HG02973 (cell line): ENCODE measurements around the gene ADGRB3.
A peak's percentile ranks its signal among the peaks of the same experiment; 100 is the strongest.
"Not testable (repeated sequence)": the region's sequence is repeated elsewhere in the genome, so short reads cannot be mapped to it uniquely, and the experiment has no call there.

Experiments
- ATAC-seq: cut with Tn5 transposase; IDR thresholded peaks from one replicate; pipeline ENCODE4 v1.9.1; 2021; ENCODE audit warnings: moderate library complexity; ENCODE audit not compliant: unreplicated experiment

The ADGRB3 gene

GRCh38 chr6:68735866-68736265 lies 100.8 kb downstream of the ADGRB3 start:
- ATAC-seq, result no peak

- ATAC-seq, result no peak
These were observed 102.0 kb downstream of the ADGRB3 start for GRCh38 chr6:68737061-68737460.

GRCh38 chr6:68738039-68738438 lies 103.0 kb downstream of the ADGRB3 start:
- no peak for ATAC-seq

- ATAC-seq, result peak; percentile 51
These were observed 105.9 kb downstream of the ADGRB3 start for GRCh38 chr6:68740828-68741500.

DNA sequence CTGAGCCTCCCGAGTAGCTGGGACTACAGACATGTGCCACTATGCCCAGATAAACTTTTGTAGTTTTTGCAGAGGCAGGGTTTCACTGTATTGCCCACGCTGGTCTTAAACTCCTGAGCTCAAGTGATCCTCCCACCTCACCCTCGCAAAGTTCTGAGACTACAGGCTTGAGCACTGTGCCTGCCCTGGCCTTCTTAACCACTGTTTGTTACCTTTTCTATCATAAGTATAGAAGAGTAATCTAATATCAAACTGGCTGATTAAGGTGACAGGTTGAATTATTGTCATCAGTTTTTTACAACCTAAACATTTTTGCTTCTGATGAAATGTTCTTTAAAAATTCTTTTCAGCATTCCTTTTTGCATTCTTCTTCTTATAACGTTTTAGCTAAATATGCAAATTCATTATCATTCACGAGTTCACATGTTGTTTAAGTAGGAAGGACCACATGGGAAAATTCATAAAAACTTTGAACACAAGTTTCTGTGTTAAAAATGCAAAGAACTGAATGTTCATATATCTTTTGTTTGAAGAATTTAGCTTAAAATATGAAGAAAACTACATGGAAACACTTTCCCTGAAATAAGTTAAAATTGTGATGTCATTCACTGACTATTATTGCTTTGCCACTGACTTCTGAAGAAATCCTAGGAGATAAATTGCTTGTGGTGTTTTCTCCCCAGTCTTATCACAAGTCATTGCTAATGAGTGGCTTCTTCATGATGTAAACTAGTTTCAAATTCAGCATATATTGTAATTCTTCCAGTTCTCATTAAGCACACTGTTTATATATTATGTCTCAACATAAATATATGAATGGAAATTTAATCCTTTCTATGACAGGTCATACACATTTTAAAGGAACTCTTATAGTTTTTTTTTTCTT lies 106.7 kb downstream of the ADGRB3 start:
- no peak for ATAC-seq

- ATAC-seq, result no peak
These were observed 108.0 kb downstream of the ADGRB3 start for GRCh38 chr6:68743099-68743498.

DNA sequence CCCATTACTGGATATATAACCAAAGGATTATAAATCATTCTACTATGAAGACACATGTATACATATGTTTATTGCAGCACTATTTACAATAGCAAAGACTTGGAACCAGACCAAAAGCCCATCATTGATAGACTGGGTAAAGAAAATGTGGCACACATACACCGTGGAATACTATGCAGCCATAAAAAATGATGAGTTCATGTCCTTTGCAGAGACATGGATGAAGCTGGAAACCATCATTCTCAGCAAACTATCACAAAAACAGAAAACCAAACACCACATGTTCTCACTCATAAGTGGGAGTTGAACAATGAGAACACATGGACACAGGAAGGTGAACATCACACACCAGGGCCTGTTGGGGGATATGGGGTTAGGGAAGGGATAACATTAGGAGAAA lies 109.3 kb downstream of the ADGRB3 start:
- ATAC-seq, result not testable (repeated sequence)

DNA sequence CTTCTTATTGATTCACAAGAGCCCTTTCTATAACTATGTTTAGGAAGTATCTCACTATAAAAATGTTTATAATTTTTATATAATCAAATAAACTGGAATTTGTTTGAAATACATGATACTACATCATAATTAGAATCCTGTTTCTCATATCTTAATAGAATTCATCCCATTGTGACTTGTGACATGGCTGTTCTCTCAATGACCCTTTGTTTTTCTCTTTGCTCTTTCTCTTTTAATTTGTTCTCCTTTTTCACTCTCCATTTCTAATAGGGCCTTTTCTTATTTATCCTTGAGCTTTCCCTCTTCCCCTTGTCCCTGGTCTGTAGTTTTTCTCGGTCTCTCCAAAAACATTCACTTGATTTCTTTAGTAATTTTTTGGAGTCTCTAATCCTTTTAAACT lies 111.3 kb downstream of the ADGRB3 start:
- ATAC-seq, result no peak

DNA sequence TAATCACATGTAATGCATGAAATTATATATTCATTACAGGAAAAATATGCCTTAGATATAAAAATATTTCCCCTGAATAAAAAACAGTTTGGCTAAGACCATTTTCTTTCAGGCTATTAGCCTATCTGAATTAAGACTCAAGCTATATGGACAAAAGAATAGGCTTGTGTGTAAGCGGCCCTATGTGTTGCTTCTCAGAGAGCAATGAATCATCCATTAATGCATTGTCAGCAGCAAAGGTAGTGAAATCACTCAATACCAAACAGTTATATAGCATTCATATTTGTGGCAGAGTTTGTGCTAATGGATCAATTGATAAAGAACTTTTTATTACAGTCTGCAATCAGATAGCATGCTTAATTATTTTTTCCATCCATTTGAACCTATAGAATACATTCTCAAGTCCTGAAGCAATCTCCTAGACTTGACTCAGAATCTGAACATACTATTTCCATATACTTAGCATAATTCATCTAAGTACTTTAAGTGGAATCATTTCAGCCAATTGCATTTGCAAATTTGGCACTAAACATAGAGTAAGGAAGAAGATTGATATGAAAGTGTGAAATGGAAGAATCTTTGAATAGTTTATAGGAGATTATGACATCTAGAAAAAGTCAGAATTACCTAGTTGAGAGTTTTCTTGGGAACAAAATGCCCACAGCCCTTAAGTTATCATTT lies 112.2 kb downstream of the ADGRB3 start:
- ATAC-seq, result no peak

GRCh38 chr6:68747832-68748231 lies 112.8 kb downstream of the ADGRB3 start:
- not testable (repeated sequence) for ATAC-seq

DNA sequence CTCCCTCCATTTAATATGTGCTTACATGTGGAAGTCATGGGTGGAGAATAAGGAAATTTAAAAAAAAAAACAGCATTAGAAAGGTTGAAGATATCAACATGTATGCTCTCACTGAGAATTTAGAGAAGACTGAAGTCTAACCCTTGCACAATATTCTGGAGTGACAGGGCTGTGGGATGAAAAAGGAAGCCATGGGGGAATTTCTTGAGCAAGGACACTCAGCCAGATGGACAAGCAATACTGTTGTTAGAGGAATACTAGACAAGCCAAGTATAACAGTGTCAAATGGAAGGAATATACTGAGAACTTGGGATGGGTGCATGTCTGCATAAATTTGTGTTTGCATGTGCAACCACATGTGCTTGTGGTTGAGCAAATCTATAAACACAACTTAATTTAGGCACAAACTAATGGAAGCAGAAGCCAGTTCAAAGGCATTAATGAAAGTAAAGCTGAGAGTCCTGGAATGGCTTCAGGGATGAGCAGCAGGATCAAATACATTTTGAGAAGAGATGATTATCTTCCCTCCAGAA lies 119.7 kb downstream of the ADGRB3 start:
- no peak for ATAC-seq

- ATAC-seq, result no peak
These were observed 121.6 kb downstream of the ADGRB3 start for GRCh38 chr6:68756454-68757375.

- ATAC-seq, result no peak
These were observed 122.7 kb downstream of the ADGRB3 start for GRCh38 chr6:68757821-68758220.

DNA sequence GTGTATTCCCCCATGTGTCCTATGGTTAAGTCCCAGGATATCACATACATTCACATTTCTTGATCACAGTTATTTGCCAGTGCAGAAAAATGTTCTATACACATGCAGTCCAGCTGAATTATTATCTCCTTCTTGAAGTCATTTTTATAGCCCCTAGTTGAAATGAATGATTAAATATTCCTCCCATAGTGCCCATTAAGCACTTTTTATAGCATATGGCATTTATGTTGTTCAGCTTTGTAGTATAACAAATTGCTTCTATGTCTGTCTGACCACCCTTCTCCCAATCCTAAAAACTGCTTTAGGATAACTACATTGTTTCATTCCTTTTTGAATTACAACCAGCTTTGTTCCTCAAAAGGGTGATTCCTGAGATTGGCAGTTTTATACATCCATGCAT lies 123.5 kb downstream of the ADGRB3 start:
- no peak for ATAC-seq

GRCh38 chr6:68760485-68760884 lies 125.4 kb downstream of the ADGRB3 start:
- ATAC-seq, result no peak

DNA sequence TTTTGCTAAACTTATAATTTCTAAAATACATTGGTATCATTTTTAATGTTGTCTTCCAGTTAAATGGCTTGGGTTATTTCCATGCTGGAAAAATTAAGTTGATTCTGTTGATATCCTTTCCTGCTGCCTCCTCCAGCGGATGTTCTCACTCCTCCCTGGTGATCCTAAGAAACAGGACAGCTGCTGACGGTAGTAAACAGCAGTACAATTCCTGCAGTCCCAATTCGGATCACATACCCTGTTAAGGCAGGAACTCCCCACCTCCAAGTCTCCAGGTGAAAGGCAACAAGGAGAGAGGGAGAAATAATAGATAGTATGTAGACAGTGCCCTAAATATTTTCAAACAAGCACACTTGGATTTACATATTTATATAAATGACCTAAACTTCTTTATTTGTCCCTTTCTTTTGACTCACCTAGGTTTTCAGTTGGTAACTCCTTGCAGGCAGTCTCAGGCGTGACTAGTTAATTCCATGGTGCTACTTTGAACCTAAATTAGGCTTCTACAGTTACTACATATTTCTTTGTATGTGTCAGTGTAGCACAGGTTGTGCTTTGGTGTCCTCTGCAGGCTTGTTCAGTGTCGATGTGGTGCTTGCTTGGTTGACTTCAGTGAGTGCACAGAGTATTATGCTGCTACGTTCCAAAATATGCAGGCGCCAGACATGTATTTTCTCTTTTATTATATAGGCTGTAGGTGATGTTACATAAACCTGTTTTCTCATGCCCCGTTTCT lies 126.0 kb downstream of the ADGRB3 start:
- ATAC-seq, result no peak

DNA sequence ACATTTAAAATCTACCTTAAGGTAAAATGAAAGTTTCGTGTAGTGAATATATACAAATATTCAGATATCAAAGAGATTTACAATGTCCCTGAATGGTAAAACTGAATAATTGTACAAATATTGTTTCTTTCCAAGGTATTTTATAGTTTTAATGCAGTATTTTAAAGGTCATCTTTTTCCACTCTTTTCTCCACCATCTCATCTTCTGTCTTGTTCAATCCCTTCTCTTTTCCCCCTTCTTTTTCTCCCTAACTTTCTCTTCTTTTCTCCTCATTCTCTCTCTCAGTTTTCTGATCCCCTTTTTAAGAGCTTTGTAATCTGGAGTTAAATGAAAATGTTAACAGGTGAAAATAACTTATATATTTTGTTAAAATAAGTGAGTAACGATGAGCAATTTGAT lies 126.9 kb downstream of the ADGRB3 start:
- ATAC-seq, result no peak

GRCh38 chr6:68771426-68771825 lies 136.3 kb downstream of the ADGRB3 start:
- no peak for ATAC-seq

DNA sequence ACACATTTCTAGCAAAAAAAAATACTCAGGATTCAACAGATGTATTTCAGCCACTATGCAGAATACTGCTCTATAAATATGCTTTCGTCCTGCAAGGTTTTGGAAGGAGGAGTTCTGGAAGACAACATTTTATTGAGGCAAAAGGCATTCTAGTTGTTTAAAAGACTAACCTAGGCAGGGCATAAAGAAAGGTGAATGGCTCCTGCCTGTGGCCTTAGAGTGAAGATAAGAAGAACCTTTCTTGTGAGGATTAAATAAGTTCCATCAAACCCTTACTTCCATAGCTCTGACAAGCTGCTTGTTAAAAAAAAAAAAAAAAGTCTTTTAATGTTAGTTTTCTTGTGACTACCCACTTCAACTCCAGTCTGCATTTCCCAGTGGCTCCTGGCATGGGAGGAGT lies 139.8 kb downstream of the ADGRB3 start:
- no peak for ATAC-seq

GRCh38 chr6:68776354-68776753 lies 141.3 kb downstream of the ADGRB3 start:
- ATAC-seq, result no peak
